ENCODE measurements around the gene TK1.

DNA sequence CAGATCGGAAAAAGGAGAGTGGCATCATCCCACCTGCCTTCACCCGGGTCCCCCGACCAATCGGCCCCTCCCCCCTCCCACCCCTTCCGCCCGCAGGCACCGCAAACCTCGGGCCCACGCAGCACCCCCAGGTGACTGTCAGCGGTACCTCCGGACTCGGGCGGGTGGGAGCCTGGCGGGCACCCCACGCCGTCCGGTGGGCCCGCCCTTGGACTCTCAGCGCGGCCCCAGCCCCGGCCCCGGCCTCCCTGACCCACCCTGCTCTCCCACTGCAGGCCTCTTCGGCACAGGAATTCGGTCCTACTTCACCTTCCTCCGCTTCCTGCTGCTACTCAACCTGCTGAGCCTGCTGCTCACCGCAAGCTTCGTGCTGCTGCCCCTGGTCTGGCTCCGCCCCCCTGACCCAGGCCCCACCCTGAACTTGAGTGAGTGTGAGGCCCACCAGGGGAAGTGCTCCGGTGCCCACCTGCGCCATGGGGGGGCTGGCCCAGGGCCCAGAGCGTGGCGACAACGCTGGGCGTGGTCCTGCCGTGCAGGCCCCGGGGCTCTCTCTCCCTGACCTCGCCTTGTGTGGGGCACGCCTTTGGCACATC lies 54.7 kb downstream of the TK1 start:
- TF ChIP-seq, protein P1, sequence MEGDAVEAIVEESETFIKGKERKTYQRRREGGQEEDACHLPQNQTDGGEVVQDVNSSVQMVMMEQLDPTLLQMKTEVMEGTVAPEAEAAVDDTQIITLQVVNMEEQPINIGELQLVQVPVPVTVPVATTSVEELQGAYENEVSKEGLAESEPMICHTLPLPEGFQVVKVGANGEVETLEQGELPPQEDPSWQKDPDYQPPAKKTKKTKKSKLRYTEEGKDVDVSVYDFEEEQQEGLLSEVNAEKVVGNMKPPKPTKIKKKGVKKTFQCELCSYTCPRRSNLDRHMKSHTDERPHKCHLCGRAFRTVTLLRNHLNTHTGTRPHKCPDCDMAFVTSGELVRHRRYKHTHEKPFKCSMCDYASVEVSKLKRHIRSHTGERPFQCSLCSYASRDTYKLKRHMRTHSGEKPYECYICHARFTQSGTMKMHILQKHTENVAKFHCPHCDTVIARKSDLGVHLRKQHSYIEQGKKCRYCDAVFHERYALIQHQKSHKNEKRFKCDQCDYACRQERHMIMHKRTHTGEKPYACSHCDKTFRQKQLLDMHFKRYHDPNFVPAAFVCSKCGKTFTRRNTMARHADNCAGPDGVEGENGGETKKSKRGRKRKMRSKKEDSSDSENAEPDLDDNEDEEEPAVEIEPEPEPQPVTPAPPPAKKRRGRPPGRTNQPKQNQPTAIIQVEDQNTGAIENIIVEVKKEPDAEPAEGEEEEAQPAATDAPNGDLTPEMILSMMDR (IDR thresholded peaks at IDR 0.05) = no peak
- peak in 2 of 4 donors; percentile 44 to 55 for TF ChIP-seq POLR2A (IDR thresholded peaks at IDR 0.05)

All from esophagus squamous epithelium (tissue), 4 donors.